H1 (cell line): ENCODE measurements around the gene SUGP1.

Experiments
- CHD1 ChIP-seq: IDR thresholded peaks from 2 replicates; pipeline ENCODE4 v1.6.1; 2012; ENCODE audit warnings: low read depth, low read length, improper control_type of control experiment
- CREB1 ChIP-seq: IDR thresholded peaks from 2 replicates; pipeline ENCODE4 v1.6.1; 2012; ENCODE audit warnings: inconsistent platforms
- CTCF ChIP-seq, 3 experiments: IDR thresholded peaks; 1 replicate in 2 of 3; 2 replicates in 1 of 3; pipeline versions ENCODE4 v1.5.1 to v1.6.1; 2011; ENCODE audit warnings: low read length in 3 of 3, mild to moderate bottlenecking in 3 of 3, inconsistent platforms in 2 of 3, low read depth in 1 of 3, moderate library complexity in 1 of 3; ENCODE audit not compliant: insufficient read depth in 1 of 3; ENCODE audit errors: control extremely low read depth in 1 of 3
- EGR1 ChIP-seq: IDR thresholded peaks from 2 replicates; pipeline ENCODE4 v1.6.1; 2011; ENCODE audit warnings: low read depth, low read length, borderline replicate concordance
- EZH2 ChIP-seq: fragments of 200-600 bp; sonication (generic); IDR thresholded peaks from 2 replicates; pipeline ENCODE4 v1.7.1; 2012; ENCODE audit warnings: low read depth, mild to moderate bottlenecking, moderate library complexity, low read length, inconsistent platforms; ENCODE audit not compliant: severe bottlenecking
- KDM1A ChIP-seq: fragments of 200-600, 300-600 bp; sonication (generic); IDR thresholded peaks from 2 replicates; pipeline ENCODE4 v1.7.1; 2016; ENCODE audit warnings: mild to moderate bottlenecking, low read length, borderline replicate concordance
- POLR2A ChIP-seq, 2 experiments: IDR thresholded peaks; 1 replicate in 1 of 2; 2 replicates in 1 of 2; pipeline ENCODE4 v1.6.1; 2011; ENCODE audit warnings: low read depth in 2 of 2, low read length in 2 of 2, mild to moderate bottlenecking in 2 of 2; ENCODE audit errors: control extremely low read depth in 1 of 2
- TBP ChIP-seq: IDR thresholded peaks from 2 replicates; pipeline ENCODE4 v1.6.1; 2011; ENCODE audit warnings: low read depth, low read length, improper control_type of control experiment
- USF2 ChIP-seq: IDR thresholded peaks from 2 replicates; pipeline ENCODE4 v1.6.1; 2011; ENCODE audit warnings: low read length, improper control_type of control experiment
- YY1 ChIP-seq: IDR thresholded peaks from 2 replicates; pipeline ENCODE4 v1.6.1; 2011; ENCODE audit warnings: low read depth, mild to moderate bottlenecking, low read length
- ZNF274 ChIP-seq: IDR thresholded peaks from 2 replicates; pipeline ENCODE4 v1.7.0; 2012; ENCODE audit warnings: low read length, borderline replicate concordance; ENCODE audit errors: extremely low read depth
- TF ChIP-seq, protein P1 (sequence below): IDR thresholded peaks from 2 replicates; pipeline ENCODE4 v1.6.1; 2012; ENCODE audit warnings: low read length, inconsistent platforms

DNA sequence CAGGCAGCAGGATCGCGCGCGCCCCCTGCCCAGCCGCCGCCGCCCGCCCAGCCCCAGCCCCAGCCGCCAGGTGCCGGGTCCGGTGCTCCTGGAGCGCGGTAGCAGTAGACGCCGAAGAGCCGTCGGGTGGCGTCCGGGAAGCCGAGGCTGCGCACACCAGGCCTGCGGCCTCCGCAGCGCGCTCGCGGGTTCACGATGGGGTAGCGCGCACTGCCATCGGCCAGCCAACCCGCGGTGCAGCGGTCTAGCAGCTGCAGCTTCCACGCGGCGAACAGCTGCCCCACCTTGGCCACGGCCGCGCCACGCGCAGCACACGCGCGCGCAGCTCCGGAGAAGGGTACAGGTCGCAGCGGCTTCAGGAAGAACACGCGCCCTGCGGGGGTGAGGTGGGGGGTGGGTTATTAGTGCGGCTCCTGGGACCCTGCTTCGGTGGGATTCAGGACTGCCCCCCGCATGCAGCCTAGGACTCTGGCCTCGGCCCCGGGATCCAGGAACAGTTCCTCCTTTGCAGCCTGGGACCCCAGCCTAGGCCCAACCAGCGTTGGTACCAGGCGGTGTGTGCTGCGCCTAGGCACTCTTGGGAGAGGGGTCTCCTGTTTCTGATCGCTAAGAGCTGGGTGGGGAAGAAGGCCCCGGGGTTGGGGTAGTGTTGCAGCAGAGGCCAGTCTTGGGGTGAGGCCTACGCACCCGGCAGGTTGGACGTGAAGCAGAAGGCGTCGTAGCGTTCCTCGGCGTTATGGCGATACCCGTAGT is 62.3 kb downstream of the SUGP1 start:
- no peak for TF ChIP-seq USF2
- TF ChIP-seq CTCF (IDR thresholded peaks at IDR 0.05; ENCODE audit: control extremely low read depth in 1 of 3, insufficient read depth in 1 of 3, low read depth in 1 of 3, low read length in 3 of 3), result no peak
- TF ChIP-seq CHD1, result no peak
- no peak for TF ChIP-seq CREB1
- TF ChIP-seq EZH2, result no peak
- TF ChIP-seq EGR1, result no peak
- no peak for TF ChIP-seq YY1
- no peak for TF ChIP-seq TBP
- TF ChIP-seq KDM1A, result no peak
- no peak for TF ChIP-seq POLR2A (IDR thresholded peaks at IDR 0.05; ENCODE audit: control extremely low read depth in 1 of 2, low read depth in 2 of 2, low read length in 2 of 2)
- no peak for TF ChIP-seq ZNF274
- TF ChIP-seq, protein P1, sequence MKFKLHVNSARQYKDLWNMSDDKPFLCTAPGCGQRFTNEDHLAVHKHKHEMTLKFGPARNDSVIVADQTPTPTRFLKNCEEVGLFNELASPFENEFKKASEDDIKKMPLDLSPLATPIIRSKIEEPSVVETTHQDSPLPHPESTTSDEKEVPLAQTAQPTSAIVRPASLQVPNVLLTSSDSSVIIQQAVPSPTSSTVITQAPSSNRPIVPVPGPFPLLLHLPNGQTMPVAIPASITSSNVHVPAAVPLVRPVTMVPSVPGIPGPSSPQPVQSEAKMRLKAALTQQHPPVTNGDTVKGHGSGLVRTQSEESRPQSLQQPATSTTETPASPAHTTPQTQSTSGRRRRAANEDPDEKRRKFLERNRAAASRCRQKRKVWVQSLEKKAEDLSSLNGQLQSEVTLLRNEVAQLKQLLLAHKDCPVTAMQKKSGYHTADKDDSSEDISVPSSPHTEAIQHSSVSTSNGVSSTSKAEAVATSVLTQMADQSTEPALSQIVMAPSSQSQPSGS, result no peak
